Transverse colon (tissue), 4 donors: Measurements from ENCODE around the gene MUCL1. TPM values are rescaled to one million over a fixed set of nuclear protein-coding genes. Genes with fewer than 3 reads are reported as not detected.

Experiments used
- DNase-seq: peaks from one replicate; pipeline ENCODE4 v3.0.0-alpha.2; 2019
- H3K27ac ChIP-seq, 4 donors: fragments of 200-600 bp; sonication (generic); 2 replicates each; pipeline ENCODE4 v1.5.1; 2016 to 2018; ENCODE audit warnings: inconsistent platforms in 4 of 4
- H3K27me3 ChIP-seq: fragments of 200-600 bp; sonication (generic); 2 replicates; pipeline ENCODE4 v1.5.1; 2017; ENCODE audit warnings: inconsistent platforms
- H3K36me3 ChIP-seq, 4 donors: fragments of 200-600 bp; sonication (generic); 2 replicates each; pipeline ENCODE4 v1.5.1; 2017 to 2019; ENCODE audit warnings: inconsistent platforms in 4 of 4
- H3K4me1 ChIP-seq, 4 donors: fragments of 200-600 bp; sonication (generic); 2 replicates each; pipeline ENCODE4 v1.5.1; 2017 to 2020; ENCODE audit warnings: inconsistent platforms in 4 of 4
- H3K4me3 ChIP-seq, 4 donors: fragments of 200-600 bp; sonication (generic); 1 replicate in 1 of 4; 2 replicates in 3 of 4; pipeline versions ENCODE4 v1.5.1 to v1.6.1; 2017 to 2019; ENCODE audit warnings: inconsistent platforms in 4 of 4
- H3K9me3 ChIP-seq, 2 donors: fragments of 200-600 bp; sonication (generic); 2 replicates each; pipeline ENCODE4 v1.5.1; 2017 to 2019; ENCODE audit warnings: inconsistent platforms in 2 of 2
- EP300 ChIP-seq: sonication (generic); formaldehyde crosslinking; IDR thresholded peaks from one replicate; pipeline ENCODE4 v1.6.1; 2017; ENCODE audit warnings: antibody characterized with exemption, low read depth
- POLR2A ChIP-seq: fragments of 450-650 bp; IDR thresholded peaks from one replicate; pipeline ENCODE4 v1.6.1; 2016; ENCODE audit warnings: antibody characterized with exemption, mild to moderate bottlenecking, moderate library complexity
- POLR2AphosphoS5 ChIP-seq, 3 donors: sonication (generic); formaldehyde crosslinking; IDR thresholded peaks; one replicate each; pipeline ENCODE4 v1.6.1; 2016; ENCODE audit warnings: antibody characterized with exemption in 3 of 3
- WGBS, 2 donors: methylation state at CpG; one replicate each; pipeline ENCODE4 v1.1.5; 2018; ENCODE audit warnings: low coverage in 1 of 2; 5-methylcytosine and 5-hydroxymethylcytosine counted together
- in situ Hi-C, 4 donors: fragments of 200-750 bp; cut with MboI; loops; one replicate each; pipeline versions ENCODE4 v1.15.0 to v1.15.1; 2017; ENCODE audit warnings: low sequenced_read_pairs in 3 of 4, low pct_ligation_motif_present in 1 of 4, low pct_unique_long_range_greater_than_20kb in 1 of 4
- intact Hi-C: fragments of 100-400 bp; cut with DNase I; formaldehyde crosslinking; loops from one replicate; pipeline ENCODE4 v1.15.1; 2023; ENCODE audit warnings: low total_unique reads
- total RNA-seq, 4 donors: library from RNA; depleted of rRNA; stranded (reverse); fragments of >200 nt; gene quantifications; one replicate each; pipeline ENCODE4 v1.1.0, GENCODE V29; 2016
- TF ChIP-seq, protein P1 (sequence below), 5 experiments: fragments of 200-600 bp in 3 of 5; fragments of 450-650 bp in 2 of 5; sonication (generic) in 3 of 5; IDR thresholded peaks; 1 replicate in 2 of 5; 2 replicates in 3 of 5; pipeline ENCODE4 v1.5.1; 2016 to 2017; ENCODE audit warnings: antibody characterized with exemption in 5 of 5, inconsistent platforms in 3 of 5, mild to moderate bottlenecking in 2 of 5, moderate library complexity in 1 of 5

MUCL1 gene
- total RNA-seq, 4 donors from 2014 or later: not detected

DNA sequence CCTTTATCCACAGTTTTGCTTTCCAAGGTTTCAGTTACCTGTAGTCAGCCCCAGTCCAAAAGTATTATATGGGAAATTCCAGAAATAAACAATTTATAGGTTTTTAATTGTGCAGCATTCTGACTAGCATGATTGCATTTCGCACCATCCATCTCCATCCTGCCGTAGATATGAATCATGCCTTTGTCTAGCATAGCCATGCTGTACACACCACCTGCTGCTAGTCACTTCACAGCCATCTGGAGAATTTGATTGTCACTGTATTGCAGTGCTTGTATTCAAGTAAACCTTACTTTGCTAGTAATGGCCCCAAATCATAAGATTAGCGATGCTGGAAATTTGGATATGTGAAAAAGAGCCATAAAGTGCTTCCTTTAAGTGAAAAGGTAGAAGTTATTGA lies 36.0 kb downstream of the MUCL1 start:
- H3K27ac ChIP-seq: no peak overlapping the region
- WGBS, 2 donors: 50 to 54% methylated on average over 1 to 3 of the region's 3 CpGs
- H3K9me3 ChIP-seq: no peaks in the 10 kb centered on the region
- H3K27me3 ChIP-seq: no peaks in the 10 kb centered on the region
- intact Hi-C loops: no loop called here
- TF ChIP-seq POLR2A (no peak), POLR2AphosphoS5 (IDR thresholded peaks at IDR 0.05) (no peak), EP300 (no peak)
- TF ChIP-seq, protein P1, sequence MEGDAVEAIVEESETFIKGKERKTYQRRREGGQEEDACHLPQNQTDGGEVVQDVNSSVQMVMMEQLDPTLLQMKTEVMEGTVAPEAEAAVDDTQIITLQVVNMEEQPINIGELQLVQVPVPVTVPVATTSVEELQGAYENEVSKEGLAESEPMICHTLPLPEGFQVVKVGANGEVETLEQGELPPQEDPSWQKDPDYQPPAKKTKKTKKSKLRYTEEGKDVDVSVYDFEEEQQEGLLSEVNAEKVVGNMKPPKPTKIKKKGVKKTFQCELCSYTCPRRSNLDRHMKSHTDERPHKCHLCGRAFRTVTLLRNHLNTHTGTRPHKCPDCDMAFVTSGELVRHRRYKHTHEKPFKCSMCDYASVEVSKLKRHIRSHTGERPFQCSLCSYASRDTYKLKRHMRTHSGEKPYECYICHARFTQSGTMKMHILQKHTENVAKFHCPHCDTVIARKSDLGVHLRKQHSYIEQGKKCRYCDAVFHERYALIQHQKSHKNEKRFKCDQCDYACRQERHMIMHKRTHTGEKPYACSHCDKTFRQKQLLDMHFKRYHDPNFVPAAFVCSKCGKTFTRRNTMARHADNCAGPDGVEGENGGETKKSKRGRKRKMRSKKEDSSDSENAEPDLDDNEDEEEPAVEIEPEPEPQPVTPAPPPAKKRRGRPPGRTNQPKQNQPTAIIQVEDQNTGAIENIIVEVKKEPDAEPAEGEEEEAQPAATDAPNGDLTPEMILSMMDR (IDR thresholded peaks at IDR 0.05): no peak
- peaks cover 0 to 11% (median 0%) of the 10 kb centered on the region in 4 donors for H3K4me1 ChIP-seq
- in situ Hi-C loops: no loop called here
- DNase-seq: no peak
- no peak overlapping the region for H3K4me3 ChIP-seq
- no peaks in the 10 kb centered on the region for H3K36me3 ChIP-seq

DNA sequence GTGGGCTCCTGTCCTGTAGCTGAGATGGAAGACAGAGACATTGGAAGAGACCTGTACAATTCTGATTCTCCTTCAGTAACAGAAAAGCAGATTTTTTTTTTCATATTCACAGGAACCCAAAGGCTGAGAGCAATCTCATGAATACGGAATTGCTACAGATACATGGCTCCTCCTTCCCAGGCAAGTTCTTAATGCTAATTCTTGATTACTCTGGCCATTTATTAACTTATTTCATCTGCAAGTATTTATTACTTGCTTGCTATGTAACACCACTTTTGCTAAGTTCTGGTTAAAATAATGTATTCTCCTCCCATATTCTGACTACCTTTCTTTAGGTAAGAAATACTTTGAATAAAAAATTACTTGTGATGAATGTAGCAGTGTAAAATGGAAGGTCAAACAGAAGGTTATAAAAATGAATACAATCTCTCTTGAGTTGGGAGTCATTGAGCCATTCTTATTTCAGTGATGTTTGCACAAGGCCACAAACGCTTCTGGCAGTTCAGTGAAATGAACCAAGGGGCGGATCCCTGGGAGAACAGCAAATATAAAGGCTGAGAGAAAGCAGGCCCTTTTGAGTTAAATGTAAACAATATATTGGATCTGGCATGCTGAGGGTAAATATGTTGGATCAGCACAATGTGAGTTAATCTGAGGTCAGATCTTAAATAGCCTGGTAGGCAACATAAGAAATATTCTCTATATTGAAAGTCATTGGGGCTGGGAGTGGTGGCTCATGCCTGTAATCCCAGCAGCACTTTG lies 37.6 kb downstream of the MUCL1 start:
- no peaks in the 10 kb centered on the region for H3K36me3 ChIP-seq
- H3K4me3 ChIP-seq: no peak overlapping the region
- H3K27me3 ChIP-seq: no peaks in the 10 kb centered on the region
- TF ChIP-seq, protein P1 (IDR thresholded peaks at IDR 0.05): no peak
- peak in 1 of 3 donors; percentile 11 for TF ChIP-seq POLR2AphosphoS5 (IDR thresholded peaks at IDR 0.05)
- peak overlapping the region in 3 of 4 donors; percentile 30 to 61 (median 58) for H3K27ac ChIP-seq
- in situ Hi-C loops: no loop called here
- 47 to 53% methylated on average over 3 of the region's 3 CpGs for WGBS, 2 donors
- intact Hi-C loops: no loop called here
- no peaks in the 10 kb centered on the region for H3K9me3 ChIP-seq
- peaks cover 0 to 11% (median 0%) of the 10 kb centered on the region in 4 donors for H3K4me1 ChIP-seq
- DNase-seq: peak; percentile 42

Other genes starting within 250 kb of the MUCL1 start
- not detected for gene LACRT, start 219.6 kb upstream of the MUCL1 start, total RNA-seq
- gene DCD, start 206.2 kb upstream of the MUCL1 start, total RNA-seq: not detected
- gene TESPA1, start 130.2 kb downstream of the MUCL1 start, total RNA-seq: 10 to 100 TPM in 1 of 4 donors, 1 to 10 TPM in 3; 1.6 to 15.3 (median 4.3) TPM
- not detected for gene NEUROD4, start 165.5 kb downstream of the MUCL1 start, total RNA-seq